HG03139 (cell line): ENCODE results near the gene ZNF536.
"Not testable (repeated sequence)": the region's sequence is repeated elsewhere in the genome, so short reads cannot be mapped to it uniquely, and the experiment has no call there.

Experiments
- ATAC-seq: cut with Tn5 transposase; IDR thresholded peaks from one replicate; pipeline ENCODE4 v1.9.1; 2021; ENCODE audit not compliant: unreplicated experiment

ZNF536 gene

GRCh38 chr19:30473334-30473867 is 101.2 kb downstream of the ZNF536 start:
- ATAC-seq, result no peak

GRCh38 chr19:30476997-30477396 is 104.8 kb downstream of the ZNF536 start:
- ATAC-seq, result no peak

- ATAC-seq, result no peak
These were observed 107.0 kb downstream of the ZNF536 start for GRCh38 chr19:30479231-30479630.

- ATAC-seq, result no peak
These were observed 107.9 kb downstream of the ZNF536 start for GRCh38 chr19:30480097-30480496.

GRCh38 chr19:30481063-30481462 is 108.9 kb downstream of the ZNF536 start:
- ATAC-seq, result no peak

GRCh38 chr19:30481823-30482222 is 109.6 kb downstream of the ZNF536 start:
- no peak for ATAC-seq

GRCh38 chr19:30482956-30483355 is 110.8 kb downstream of the ZNF536 start:
- no peak for ATAC-seq

- not testable (repeated sequence) for ATAC-seq
These were observed 114.1 kb downstream of the ZNF536 start for GRCh38 chr19:30486250-30486649.

- no peak for ATAC-seq
These were observed 115.0 kb downstream of the ZNF536 start for GRCh38 chr19:30487178-30487577.

GRCh38 chr19:30488191-30488590 is 116.0 kb downstream of the ZNF536 start:
- ATAC-seq, result no peak

GRCh38 chr19:30490760-30491159 is 118.6 kb downstream of the ZNF536 start:
- no peak for ATAC-seq

GRCh38 chr19:30492586-30493270 is 120.5 kb downstream of the ZNF536 start:
- no peak for ATAC-seq

GRCh38 chr19:30497034-30497433 is 124.8 kb downstream of the ZNF536 start:
- ATAC-seq, result no peak

GRCh38 chr19:30498085-30498484 is 125.9 kb downstream of the ZNF536 start:
- ATAC-seq, result not testable (repeated sequence)

- no peak for ATAC-seq
These were observed 126.5 kb downstream of the ZNF536 start for GRCh38 chr19:30498707-30499106.

GRCh38 chr19:30504272-30504671 is 132.1 kb downstream of the ZNF536 start:
- ATAC-seq, result no peak

GRCh38 chr19:30512176-30513081 is 140.2 kb downstream of the ZNF536 start:
- ATAC-seq, result no peak

- no peak for ATAC-seq
These were observed 140.9 kb downstream of the ZNF536 start for GRCh38 chr19:30513082-30513411.

- no peak for ATAC-seq
These were observed 143.9 kb downstream of the ZNF536 start for GRCh38 chr19:30516111-30516510.

- no peak for ATAC-seq
These were observed 144.3 kb downstream of the ZNF536 start for GRCh38 chr19:30516531-30516930.

- no peak for ATAC-seq
These were observed 146.9 kb downstream of the ZNF536 start for GRCh38 chr19:30518965-30519606.
